NCI-H2196 treated with DMSO at 0.1 percent for 48 hours (cell line): ENCODE data around the gene LEF1.

Source experiments
- DNase-seq: peaks from one replicate; lab custom pipeline; 2025; ENCODE audit not compliant: unreplicated experiment; lab: John Stamatoyannopoulos, UW

LEF1 gene

GRCh38 chr4:108003982-108004515 is 164.7 kb downstream of the LEF1 start:
- no peak for DNase-seq

GRCh38 chr4:108001540-108002135 is 167.1 kb downstream of the LEF1 start:
- no peak for DNase-seq

GRCh38 chr4:107999932-108000539 is 168.7 kb downstream of the LEF1 start:
- no peak for DNase-seq

- DNase-seq, result no peak
Measured at GRCh38 chr4:107997794-107998193, 170.9 kb downstream of the LEF1 start.
